ENCODE data around the gene KCNJ11.

KCNJ11 gene

GRCh38 chr11:17388609-17389210, at the start of gene KCNJ11:
Gene KCNJ11, minus strand, starts transcription at chr11:17388659. Its CDS starts 568 bp downstream, at chr11:17388091.
- DNase-seq (ENCODE audit: low spot score), result no peak
- in situ Hi-C loops (cut with MboI; ENCODE audit: low pct_unique_long_range_greater_than_20kb, low sequenced_read_pairs, unreplicated experiment), result loop anchor here (10.0 kb wide), 1 partner anchor 116 kb away; no protein-coding TSS in a partner anchor
- peak; percentile 8 for TF ChIP-seq CTCF (IDR thresholded peaks at IDR 0.05; ENCODE audit: extremely low read depth, insufficient read depth, missing control alignments)

GRCh38 chr11:17437366-17437765, 48.9 kb upstream of the KCNJ11 start:
- in situ Hi-C loops (cut with MboI; ENCODE audit: low pct_unique_long_range_greater_than_20kb, low sequenced_read_pairs, unreplicated experiment), result no loop called here
- DNase-seq (ENCODE audit: low spot score), result no peak
- TF ChIP-seq CTCF (IDR thresholded peaks at IDR 0.05; ENCODE audit: extremely low read depth, insufficient read depth, missing control alignments), result no peak

GRCh38 chr11:17434108-17434507, 45.6 kb upstream of the KCNJ11 start:
- DNase-seq (ENCODE audit: low spot score), result no peak
- TF ChIP-seq CTCF (IDR thresholded peaks at IDR 0.05; ENCODE audit: extremely low read depth, insufficient read depth, missing control alignments), result no peak
- in situ Hi-C loops (cut with MboI; ENCODE audit: low pct_unique_long_range_greater_than_20kb, low sequenced_read_pairs, unreplicated experiment), result no loop called here

- DNase-seq (ENCODE audit: low spot score), result no peak
- in situ Hi-C loops (cut with MboI; ENCODE audit: low pct_unique_long_range_greater_than_20kb, low sequenced_read_pairs, unreplicated experiment), result no loop called here
- TF ChIP-seq CTCF (IDR thresholded peaks at IDR 0.05; ENCODE audit: extremely low read depth, insufficient read depth, missing control alignments), result no peak
Measured at GRCh38 chr11:17432002-17432401, 43.5 kb upstream of the KCNJ11 start.

- no peak for TF ChIP-seq CTCF (IDR thresholded peaks at IDR 0.05; ENCODE audit: extremely low read depth, insufficient read depth, missing control alignments)
- no peak for DNase-seq (ENCODE audit: low spot score)
- in situ Hi-C loops (cut with MboI; ENCODE audit: low pct_unique_long_range_greater_than_20kb, low sequenced_read_pairs, unreplicated experiment), result no loop called here
Measured at GRCh38 chr11:17431139-17431538, 42.7 kb upstream of the KCNJ11 start.

GRCh38 chr11:17430616-17431015, 42.2 kb upstream of the KCNJ11 start:
- DNase-seq (ENCODE audit: low spot score), result no peak
- in situ Hi-C loops (cut with MboI; ENCODE audit: low pct_unique_long_range_greater_than_20kb, low sequenced_read_pairs, unreplicated experiment), result no loop called here
- no peak for TF ChIP-seq CTCF (IDR thresholded peaks at IDR 0.05; ENCODE audit: extremely low read depth, insufficient read depth, missing control alignments)
